ENCODE data around the gene KIFBP.

- TF ChIP-seq POLR2AphosphoS5 (IDR thresholded peaks at IDR 0.05; ENCODE audit: low read depth, low read length) (no peak), TAF1 (IDR thresholded peaks at IDR 0.05; ENCODE audit: borderline replicate concordance, low read depth, low read length) (no peak)
Observed at GRCh38 chr10:69007260-69007659, 18.7 kb downstream of the KIFBP start.

Measured in GM12892 (cell line).